H1 (cell line): ENCODE results near the gene SYT14. TPM values are rescaled to one million over a fixed set of nuclear protein-coding genes. Genes with fewer than 3 reads are reported as not detected.

Experiments
- CTCF ChIA-PET: fragments of 300-600 bp; sonication (Branson Sonifier 250); formaldehyde crosslinking; loops from one replicate; lab custom pipeline; 2021; ENCODE audit not compliant: partially characterized antibody; lab: Charles Lee
- POLR2A ChIA-PET: fragments of 300-600 bp; sonication (Branson Sonifier 250); formaldehyde crosslinking; loops from one replicate; lab custom pipeline; 2021; ENCODE audit warnings: inconsistent platforms; ENCODE audit not compliant: partially characterized antibody; lab: Charles Lee
- DNase-seq, 2 experiments: peaks; one replicate each; pipeline versions ENCODE4 v3.0.0 to v3.0.0-alpha.2; 2010 to 2022; ENCODE audit warnings: low spot score in 2 of 2, low read depth in 1 of 2, mixed read lengths in 1 of 2
- FAIRE-seq: peaks from 2 replicates; lab custom pipeline; 2011; peaks lifted over from hg19 to GRCh38; lab: Jason Lieb, UNC
- H2AFZ ChIP-seq: 2 replicates; pipeline ENCODE4 v1.8.1; 2012; ENCODE audit warnings: low read length, inconsistent platforms
- H2AK5ac ChIP-seq: 2 replicates; pipeline ENCODE4 v1.6.1; 2013; ENCODE audit warnings: low read depth, low read length
- H2BK120ac ChIP-seq: replicated peaks from 2 replicates; pipeline ENCODE3; 2013; ENCODE audit warnings: low read depth, low read length, inconsistent platforms
- H2BK12ac ChIP-seq: 2 replicates; pipeline ENCODE4 v1.6.1; 2013; ENCODE audit warnings: low read depth, low read length
- H2BK15ac ChIP-seq: 2 replicates; pipeline ENCODE4 v1.6.1; 2013; ENCODE audit warnings: low read length
- H2BK20ac ChIP-seq: 2 replicates; pipeline ENCODE4 v1.6.1; 2013; ENCODE audit warnings: low read length
- H2BK5ac ChIP-seq: 2 replicates; pipeline ENCODE4 v1.6.1; 2013; ENCODE audit warnings: low read depth, low read length
- H3K14ac ChIP-seq: 2 replicates; pipeline ENCODE4 v1.6.1; 2013; ENCODE audit warnings: inconsistent platforms; ENCODE audit not compliant: insufficient read length
- H3K18ac ChIP-seq: 2 replicates; pipeline ENCODE4 v1.6.1; 2013; ENCODE audit warnings: low read length; ENCODE audit errors: extremely low read depth
- H3K23ac ChIP-seq: 2 replicates; pipeline ENCODE4 v1.6.1; 2013; ENCODE audit warnings: inconsistent platforms; ENCODE audit not compliant: insufficient read length
- H3K23me2 ChIP-seq: 2 replicates; pipeline ENCODE4 v1.6.1; 2013; ENCODE audit warnings: low read depth, low read length
- H3K27ac ChIP-seq: 2 replicates; pipeline ENCODE4 v1.6.1; 2011; ENCODE audit warnings: low read depth, low read length, inconsistent platforms
- H3K27me3 ChIP-seq, 4 experiments: replicated peaks in 1 of 4; 1 replicate in 1 of 4; 2 replicates in 3 of 4; pipeline versions ENCODE4 v1.6.1 to v1.8.1; 2011 to 2013; ENCODE audit warnings: low read length in 3 of 4, mild to moderate bottlenecking in 3 of 4, inconsistent platforms in 2 of 4, mixed read lengths in 2 of 4, moderate library complexity in 1 of 4; ENCODE audit not compliant: control insufficient read depth in 3 of 4, insufficient read depth in 3 of 4; ENCODE audit errors: extremely low read depth in 1 of 4
- H3K36me3 ChIP-seq, 4 experiments: 2 replicates each; pipeline versions ENCODE4 v1.6.1 to v1.8.1; 2011 to 2013; ENCODE audit warnings: mild to moderate bottlenecking in 4 of 4, low read length in 3 of 4, moderate library complexity in 2 of 4, control low read depth in 1 of 4, inconsistent platforms in 1 of 4; ENCODE audit not compliant: insufficient read depth in 4 of 4, control insufficient read depth in 2 of 4
- H3K4ac ChIP-seq: replicated peaks from 2 replicates; pipeline ENCODE3; 2013; ENCODE audit warnings: low read length, low read depth, mixed read lengths, inconsistent platforms; ENCODE audit not compliant: insufficient read length
- H3K4me1 ChIP-seq, 4 experiments: replicated peaks in 1 of 4; 1 replicate in 1 of 4; 2 replicates in 3 of 4; pipeline versions ENCODE4 v1.6.1 to v1.8.1; 2011 to 2013; ENCODE audit warnings: low read length in 3 of 4, inconsistent platforms in 2 of 4, mixed read lengths in 1 of 4; ENCODE audit not compliant: insufficient read depth in 4 of 4, control insufficient read depth in 3 of 4
- H3K4me2 ChIP-seq, 2 experiments: 2 replicates each; pipeline versions ENCODE4 v1.6.1 to v1.8.1; 2011 to 2013; ENCODE audit warnings: low read depth in 2 of 2, low read length in 2 of 2, control low read depth in 1 of 2, inconsistent platforms in 1 of 2, mild to moderate bottlenecking in 1 of 2; ENCODE audit not compliant: insufficient read depth in 1 of 2
- H3K4me3 ChIP-seq, 4 experiments: fragments of 200-600, 300-600 bp in 1 of 4; sonication (generic), shearing (Covaris generic), sonication (Bioruptor Twin) in 1 of 4; 2 replicates each; pipeline versions ENCODE4 v1.5.1 to v1.8.1; 2011 to 2016; ENCODE audit warnings: low read length in 4 of 4, low read depth in 3 of 4, control low read depth in 2 of 4, inconsistent platforms in 2 of 4, mild to moderate bottlenecking in 2 of 4, mixed read lengths in 1 of 4, moderate library complexity in 1 of 4; ENCODE audit not compliant: insufficient read depth in 2 of 4; ENCODE audit errors: extremely low read depth in 1 of 4
- H3K56ac ChIP-seq: replicated peaks from 2 replicates; pipeline ENCODE3; 2013; ENCODE audit warnings: low read depth, mild to moderate bottlenecking, mixed read lengths, low read length, inconsistent platforms; ENCODE audit not compliant: insufficient read length
- H3K79me1 ChIP-seq: 2 replicates; pipeline ENCODE4 v1.6.1; 2013; ENCODE audit warnings: low read depth, low read length, control low read depth
- H3K79me2 ChIP-seq, 2 experiments: 2 replicates each; pipeline versions ENCODE4 v1.6.1 to v1.8.1; 2012 to 2013; ENCODE audit warnings: low read length in 2 of 2, mild to moderate bottlenecking in 2 of 2, inconsistent platforms in 1 of 2; ENCODE audit not compliant: insufficient read depth in 2 of 2, control insufficient read depth in 1 of 2
- H3K9ac ChIP-seq, 4 experiments: replicated peaks in 1 of 4; 1 replicate in 1 of 4; 2 replicates in 3 of 4; pipeline versions ENCODE4 v1.6.1 to v1.8.1; 2011 to 2013; ENCODE audit warnings: low read depth in 3 of 4, low read length in 3 of 4, control low read depth in 2 of 4, mild to moderate bottlenecking in 2 of 4, moderate library complexity in 2 of 4, inconsistent platforms in 1 of 4; ENCODE audit errors: extremely low read depth in 1 of 4
- H3K9me3 ChIP-seq, 2 experiments: 2 replicates each; pipeline versions ENCODE4 v1.6.1 to v1.8.1; 2012 to 2013; ENCODE audit warnings: mild to moderate bottlenecking in 2 of 2, moderate library complexity in 2 of 2, control low read depth in 1 of 2, inconsistent platforms in 1 of 2, low read depth in 1 of 2, low read length in 1 of 2, mixed read lengths in 1 of 2; ENCODE audit not compliant: insufficient read depth in 2 of 2
- H4K20me1 ChIP-seq, 2 experiments: replicated peaks in 1 of 2; 2 replicates each; pipeline versions ENCODE3 to v1.8.1; 2011 to 2013; ENCODE audit warnings: inconsistent platforms in 2 of 2, low read length in 2 of 2, mild to moderate bottlenecking in 1 of 2; ENCODE audit not compliant: insufficient read depth in 2 of 2, control insufficient read depth in 1 of 2
- H4K5ac ChIP-seq: 2 replicates; pipeline ENCODE4 v1.6.1; 2013; ENCODE audit warnings: low read length, low read depth, mixed read lengths, inconsistent platforms; ENCODE audit not compliant: insufficient read length
- H4K8ac ChIP-seq: 2 replicates; pipeline ENCODE4 v1.8.0; 2013; ENCODE audit warnings: mild to moderate bottlenecking, moderate library complexity, low read length, inconsistent platforms; ENCODE audit not compliant: insufficient read depth; ENCODE audit errors: extremely low read depth
- H4K91ac ChIP-seq: replicated peaks from 2 replicates; pipeline ENCODE3; 2013; ENCODE audit warnings: low read length, mixed read lengths, inconsistent platforms; ENCODE audit not compliant: insufficient read length
- CEBPB ChIP-seq: IDR thresholded peaks from 2 replicates; pipeline ENCODE4 v1.6.1; 2012; ENCODE audit warnings: low read depth, low read length
- RAD21 ChIP-seq, 2 experiments: IDR thresholded peaks in 1 of 2; conservative IDR thresholded peaks in 1 of 2; 2 replicates each; pipeline ENCODE4 v1.6.1; 2011; ENCODE audit warnings: low read depth in 2 of 2, low read length in 2 of 2, improper control_type of control experiment in 1 of 2, inconsistent platforms in 1 of 2, mild to moderate bottlenecking in 1 of 2, moderate library complexity in 1 of 2
- WGBS, 2 experiments: shearing (Covaris generic) in 1 of 2; methylation state at CpG; one replicate each; pipeline versions ENCODE4 v1.1.6 to v1.1.7; 2013 to 2015; ENCODE audit warnings: low lambda C conversion rate in 2 of 2, mixed read lengths in 2 of 2, inconsistent platforms in 1 of 2, low coverage in 1 of 2, missing lambda C conversion rate in 1 of 2; ENCODE audit not compliant: insufficient replicate concordance in 2 of 2, insufficient coverage in 1 of 2, insufficient read length in 1 of 2; ENCODE audit errors: extremely low coverage in 1 of 2, missing lambda C conversion rate in 1 of 2; 5-methylcytosine and 5-hydroxymethylcytosine counted together
- polyA plus RNA-seq, 7 experiments: library from polyadenylated mRNA; depleted of rRNA in 3 of 7; stranded (reverse) in 5 of 7; unstranded in 2 of 7; fragments of >200 nt in 5 of 7; fragments of 200-250 nt in 2 of 7; gene quantifications; 1 replicate in 5 of 7; 2 replicates in 1 of 7; 4 replicates in 1 of 7; pipeline versions ENCODE4 v1.2.1 to v1.2.3, GENCODE V29; 2011 to 2013; ENCODE audit warnings: missing spikeins in 2 of 7, mixed read lengths in 2 of 7
- total RNA-seq: library from RNA; stranded (reverse); fragmentation: NEBNext Ultra II Directional; extraction: Animal tissue kit (Norgen Biotek cat#: 25700); gene quantifications from 2 replicates; pipeline ENCODE4 v1.2.1, GENCODE V29; 2021
- TF ChIP-seq, protein P1 (sequence below), 3 experiments: IDR thresholded peaks; 1 replicate in 2 of 3; 2 replicates in 1 of 3; pipeline versions ENCODE4 v1.5.1 to v1.6.1; 2011; ENCODE audit warnings: low read length in 3 of 3, mild to moderate bottlenecking in 3 of 3, inconsistent platforms in 2 of 3, low read depth in 1 of 3, moderate library complexity in 1 of 3; ENCODE audit not compliant: insufficient read depth in 1 of 3; ENCODE audit errors: control extremely low read depth in 1 of 3

The SYT14 gene
- total and polyA plus RNA-seq, 2 of the 8 experiments (the other 6 are each of a cell fraction or from before 2014, with no cell fraction given), result 2.3 to 18.4 TPM

DNA sequence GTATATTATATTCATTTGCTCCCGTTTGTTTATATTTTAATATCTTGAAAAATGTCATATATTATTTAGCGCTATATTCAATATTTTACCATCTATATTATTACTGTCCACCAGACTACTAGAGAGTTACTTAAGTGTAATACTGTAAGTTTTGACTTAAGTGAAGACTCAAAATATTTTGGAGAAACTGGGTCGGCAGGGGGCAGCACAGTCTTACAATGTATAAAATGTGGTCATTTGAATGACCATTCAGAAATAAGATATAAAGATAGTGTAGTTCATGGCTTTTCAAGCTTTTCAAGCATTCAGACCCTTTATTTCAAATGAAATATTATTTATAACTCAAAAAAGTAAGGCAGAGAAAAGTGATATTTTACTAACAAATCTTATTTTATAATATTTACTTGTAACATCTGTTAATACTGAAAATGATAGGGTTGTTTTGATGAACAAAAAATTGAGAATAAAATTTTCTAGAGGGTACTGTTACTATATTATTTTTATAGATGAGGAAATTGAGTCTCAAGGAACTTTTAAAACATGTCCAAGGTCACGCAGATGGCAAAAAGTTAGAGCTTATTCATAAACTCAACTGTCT lies 205.5 kb downstream of the SYT14 start:
- Histone ChIP-seq H3K56ac (no peak overlapping the region), H3K79me1 (no peaks in the 10 kb centered on the region), H2BK5ac (no peak overlapping the region), H3K4me1 (no peaks in the 10 kb centered on the region), H3K36me3 (no peaks in the 10 kb centered on the region; a peak in 1 of 8 replicates), H4K20me1 (no peaks in the 10 kb centered on the region), H3K27ac (no peak overlapping the region), H3K9ac (no peak overlapping the region), H2AFZ (no peak overlapping the region), H4K5ac (no peak overlapping the region), H3K23ac (no peak overlapping the region), H3K79me2 (no peaks in the 10 kb centered on the region), H3K27me3 (no peaks in the 10 kb centered on the region), H2AK5ac (no peak overlapping the region), H4K91ac (no peak overlapping the region), H2BK120ac (no peak overlapping the region), H3K18ac (no peak overlapping the region), H3K4me3 (no peak overlapping the region), H2BK12ac (no peak overlapping the region), H4K8ac (no peak overlapping the region), H2BK15ac (no peak overlapping the region), H3K4me2 (no peak overlapping the region), H2BK20ac (no peak overlapping the region), H3K9me3 (peaks cover 4 to 5% of the 10 kb centered on the region in 2 experiments; a peak in 1 of 4 replicates), H3K23me2 (no peaks in the 10 kb centered on the region), H3K14ac (no peak overlapping the region), H3K4ac (no peak overlapping the region)
- POLR2A ChIA-PET, result interaction anchor here (2.3 kb wide), 1 partner anchor 231 kb away, joined by 7 read pairs; no protein-coding TSS in a partner anchor
- FAIRE-seq (no peak), DNase-seq (peak; percentile 13 to 77)
- CTCF ChIA-PET, result interaction anchor here (0.7 to 3.5 kb wide), 23 partner anchors 10 to 289 kb away, joined by 3 to 31 read pairs (median 4); partner anchors contain the start of gene SERTAD4
- TF ChIP-seq RAD21 (IDR thresholded peaks at IDR 0.05 in 1 of 2, conservative IDR thresholded peaks at IDR 0.05 in 1 of 2; ENCODE audit: low read depth in 2 of 2, low read length in 2 of 2), result peak; percentile 65 to 72
- TF ChIP-seq CEBPB, result no peak
- TF ChIP-seq, protein P1, sequence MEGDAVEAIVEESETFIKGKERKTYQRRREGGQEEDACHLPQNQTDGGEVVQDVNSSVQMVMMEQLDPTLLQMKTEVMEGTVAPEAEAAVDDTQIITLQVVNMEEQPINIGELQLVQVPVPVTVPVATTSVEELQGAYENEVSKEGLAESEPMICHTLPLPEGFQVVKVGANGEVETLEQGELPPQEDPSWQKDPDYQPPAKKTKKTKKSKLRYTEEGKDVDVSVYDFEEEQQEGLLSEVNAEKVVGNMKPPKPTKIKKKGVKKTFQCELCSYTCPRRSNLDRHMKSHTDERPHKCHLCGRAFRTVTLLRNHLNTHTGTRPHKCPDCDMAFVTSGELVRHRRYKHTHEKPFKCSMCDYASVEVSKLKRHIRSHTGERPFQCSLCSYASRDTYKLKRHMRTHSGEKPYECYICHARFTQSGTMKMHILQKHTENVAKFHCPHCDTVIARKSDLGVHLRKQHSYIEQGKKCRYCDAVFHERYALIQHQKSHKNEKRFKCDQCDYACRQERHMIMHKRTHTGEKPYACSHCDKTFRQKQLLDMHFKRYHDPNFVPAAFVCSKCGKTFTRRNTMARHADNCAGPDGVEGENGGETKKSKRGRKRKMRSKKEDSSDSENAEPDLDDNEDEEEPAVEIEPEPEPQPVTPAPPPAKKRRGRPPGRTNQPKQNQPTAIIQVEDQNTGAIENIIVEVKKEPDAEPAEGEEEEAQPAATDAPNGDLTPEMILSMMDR (IDR thresholded peaks at IDR 0.05; ENCODE audit: control extremely low read depth in 1 of 3, insufficient read depth in 1 of 3, low read depth in 1 of 3, low read length in 3 of 3), result peak in 2 of 3 experiments; percentile 38 to 42; a peak in 2 of 4 replicates
- WGBS, 2 experiments, result 43% methylated on average over 4 of the region's 4 CpGs; no CpG with 5 or more reads in 1 of the 2 experiments
